NCI-H146 treated with DMSO at 0.1 percent for 48 hours (cell line): ENCODE data around the gene MAP3K19.
A peak's percentile ranks its signal among the peaks of the same experiment; 100 is the strongest.
"Not testable (repeated sequence)": the region's sequence is repeated elsewhere in the genome, so short reads cannot be mapped to it uniquely, and the experiment has no call there.

ENCODE experiments used
- DNase-seq: peaks from one replicate; lab custom pipeline; 2025; ENCODE audit not compliant: unreplicated experiment; lab: John Stamatoyannopoulos, UW

The MAP3K19 gene

GRCh38 chr2:135052042-135052876 is 5.0 kb upstream of the MAP3K19 start, which contains the start of gene RAB3GAP1:
RAB3GAP1 (plus strand) TSS chr2:135052292; CDS start chr2:135052308, 16 bp downstream.
- DNase-seq = peak; percentile 67

GRCh38 chr2:135050684-135051083 is 3.4 kb upstream of the MAP3K19 start:
- no peak for DNase-seq

- DNase-seq = no peak
These were observed 2.9 kb upstream of the MAP3K19 start for GRCh38 chr2:135050132-135050531.

GRCh38 chr2:135048122-135048521 is 875 bp upstream of the MAP3K19 start:
- no peak for DNase-seq

- no peak for DNase-seq
These were observed 3.9 kb downstream of the MAP3K19 start for GRCh38 chr2:135043345-135043744.

GRCh38 chr2:135037831-135038230 is 9.4 kb downstream of the MAP3K19 start:
- DNase-seq = no peak

- not testable (repeated sequence) for DNase-seq
These were observed 14.0 kb downstream of the MAP3K19 start for GRCh38 chr2:135033216-135033615.

GRCh38 chr2:135030826-135031225 is 16.4 kb downstream of the MAP3K19 start:
- DNase-seq = no peak

- DNase-seq = no peak
These were observed 17.6 kb downstream of the MAP3K19 start for GRCh38 chr2:135029481-135030134.

GRCh38 chr2:135023886-135024485 is 23.3 kb downstream of the MAP3K19 start:
- no peak for DNase-seq

GRCh38 chr2:135022952-135023880 is 24.0 kb downstream of the MAP3K19 start:
- no peak for DNase-seq

- no peak for DNase-seq
These were observed 25.6 kb downstream of the MAP3K19 start for GRCh38 chr2:135021618-135022017.

GRCh38 chr2:135011633-135012032 is 35.6 kb downstream of the MAP3K19 start:
- DNase-seq = no peak

- no peak for DNase-seq
These were observed 36.9 kb downstream of the MAP3K19 start for GRCh38 chr2:135010200-135010942.

GRCh38 chr2:135009339-135009738 is 37.9 kb downstream of the MAP3K19 start:
- DNase-seq = no peak

GRCh38 chr2:135005753-135006152 is 41.5 kb downstream of the MAP3K19 start:
- DNase-seq = no peak

- DNase-seq = peak; percentile 62
These were observed 43.1 kb downstream of the MAP3K19 start for GRCh38 chr2:135004005-135004746.

- no peak for DNase-seq
These were observed 44.4 kb downstream of the MAP3K19 start for GRCh38 chr2:135002836-135003235.

GRCh38 chr2:134999521-134999920 is 47.7 kb downstream of the MAP3K19 start:
- DNase-seq = no peak
